ENCODE data around the gene BGLAP.

GRCh38 chr1:156247460-156248322, 5.7 kb downstream of the BGLAP start, which contains the start of gene PAQR6:
- TF ChIP-seq CTCF (conservative IDR thresholded peaks at IDR 0.05; ENCODE audit: low read length) (no peak), EZH2phosphoT487 (IDR thresholded peaks at IDR 0.05; ENCODE audit: borderline replicate concordance) (no peak)

Measured in Loucy (cell line).